NB4 (cell line): Measurements from ENCODE around the gene MLXIP.
A peak's percentile ranks its signal among the peaks of the same experiment; 100 is the strongest.

Experiments used
- DNase-seq: peaks from one replicate; pipeline ENCODE4 v3.0.0; 2010; ENCODE audit warnings: low read depth
- H3K4me3 ChIP-seq: one replicate; pipeline ENCODE4 v1.5.1; 2011; ENCODE audit warnings: mild to moderate bottlenecking, low read depth, low read length, moderate library complexity
- MAX ChIP-seq: IDR thresholded peaks from 2 replicates; pipeline ENCODE4 v1.6.1; 2011; ENCODE audit warnings: low read depth, low read length
- MYC ChIP-seq: IDR thresholded peaks from 2 replicates; pipeline ENCODE4 v1.6.1; 2011; ENCODE audit warnings: low read depth, low read length
- POLR2A ChIP-seq: IDR thresholded peaks from 2 replicates; pipeline ENCODE4 v1.6.1; 2011; ENCODE audit warnings: mild to moderate bottlenecking; ENCODE audit not compliant: insufficient read length; ENCODE audit errors: extremely low read depth
- TF ChIP-seq, protein P1 (sequence below): IDR thresholded peaks from one replicate; pipeline ENCODE4 v1.5.1; 2012; ENCODE audit warnings: low read depth, low read length

The MLXIP gene

DNA sequence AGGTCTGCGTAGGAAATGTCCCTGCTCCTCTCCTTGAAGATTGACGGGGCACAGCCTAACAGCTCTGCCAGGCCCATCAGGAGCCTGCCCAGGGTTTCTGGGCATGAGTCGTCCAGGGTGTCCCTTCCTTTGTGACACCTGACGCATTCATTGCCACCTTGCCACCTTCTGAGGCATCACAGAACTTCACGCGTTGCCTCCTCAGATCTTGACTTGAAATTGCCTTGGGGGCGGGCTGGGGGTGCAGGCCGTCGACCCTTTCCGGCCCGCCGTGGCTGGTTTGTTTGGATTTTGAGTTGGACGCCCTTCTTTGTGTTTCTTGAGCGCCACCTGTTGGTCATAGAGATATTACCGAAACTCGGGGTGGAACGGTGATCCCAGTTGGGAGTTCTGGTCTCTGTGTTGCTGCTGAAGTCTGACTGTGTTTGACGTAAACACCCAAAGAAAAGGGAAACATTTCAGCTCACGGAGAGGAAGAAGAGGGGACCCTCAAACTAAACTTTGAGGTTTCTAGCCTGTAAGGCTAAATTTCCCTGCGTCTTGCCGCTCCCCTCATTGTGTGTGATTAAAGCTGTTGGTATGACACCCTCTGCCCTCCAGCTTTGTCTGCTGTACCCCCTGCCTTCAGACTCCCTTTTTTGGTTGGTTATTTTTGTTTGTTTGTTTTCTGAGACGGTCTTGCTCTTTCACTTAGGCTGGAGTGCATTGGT, 44.6 kb downstream of the MLXIP start:
- TF ChIP-seq MAX (no peak), POLR2A (no peak), MYC (no peak)
- TF ChIP-seq, protein P1, sequence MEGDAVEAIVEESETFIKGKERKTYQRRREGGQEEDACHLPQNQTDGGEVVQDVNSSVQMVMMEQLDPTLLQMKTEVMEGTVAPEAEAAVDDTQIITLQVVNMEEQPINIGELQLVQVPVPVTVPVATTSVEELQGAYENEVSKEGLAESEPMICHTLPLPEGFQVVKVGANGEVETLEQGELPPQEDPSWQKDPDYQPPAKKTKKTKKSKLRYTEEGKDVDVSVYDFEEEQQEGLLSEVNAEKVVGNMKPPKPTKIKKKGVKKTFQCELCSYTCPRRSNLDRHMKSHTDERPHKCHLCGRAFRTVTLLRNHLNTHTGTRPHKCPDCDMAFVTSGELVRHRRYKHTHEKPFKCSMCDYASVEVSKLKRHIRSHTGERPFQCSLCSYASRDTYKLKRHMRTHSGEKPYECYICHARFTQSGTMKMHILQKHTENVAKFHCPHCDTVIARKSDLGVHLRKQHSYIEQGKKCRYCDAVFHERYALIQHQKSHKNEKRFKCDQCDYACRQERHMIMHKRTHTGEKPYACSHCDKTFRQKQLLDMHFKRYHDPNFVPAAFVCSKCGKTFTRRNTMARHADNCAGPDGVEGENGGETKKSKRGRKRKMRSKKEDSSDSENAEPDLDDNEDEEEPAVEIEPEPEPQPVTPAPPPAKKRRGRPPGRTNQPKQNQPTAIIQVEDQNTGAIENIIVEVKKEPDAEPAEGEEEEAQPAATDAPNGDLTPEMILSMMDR, result peak; percentile 82
- H3K4me3 ChIP-seq, result no peak overlapping the region
- DNase-seq, result peak; percentile 79

DNA sequence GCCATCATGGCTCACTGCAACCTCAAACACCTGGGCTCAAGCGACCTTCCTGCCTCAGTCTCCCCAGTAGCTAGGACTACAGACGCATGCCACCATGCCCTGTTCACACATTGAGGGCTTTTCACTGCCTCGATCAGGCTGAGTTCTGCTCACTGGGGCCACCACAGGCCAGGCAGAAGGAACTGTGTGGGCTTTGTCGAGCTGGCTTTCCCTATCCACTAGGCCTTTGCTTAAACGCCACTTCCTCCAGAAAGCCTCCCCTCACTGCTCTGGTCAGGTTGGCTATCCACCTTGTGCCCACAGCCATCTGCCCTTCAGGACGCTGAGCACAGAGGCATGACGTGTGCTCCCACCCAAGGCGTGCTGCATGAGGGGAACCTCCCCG, 45.2 kb downstream of the MLXIP start:
- no peak for DNase-seq
- no peak overlapping the region for H3K4me3 ChIP-seq
- no peak for TF ChIP-seq MAX
- TF ChIP-seq, protein P1, result no peak
- no peak for TF ChIP-seq MYC
- no peak for TF ChIP-seq POLR2A

- H3K4me3 ChIP-seq, result no peak overlapping the region
- TF ChIP-seq MAX (no peak), MYC (no peak), POLR2A (no peak)
- TF ChIP-seq, protein P1, result no peak
- DNase-seq, result no peak
Observed at GRCh38 chr12:122124370-122124769, 45.8 kb downstream of the MLXIP start.

GRCh38 chr12:122125452-122126341, 47.1 kb downstream of the MLXIP start:
- no peak for DNase-seq
- TF ChIP-seq POLR2A (no peak), MAX (no peak), MYC (no peak)
- TF ChIP-seq, protein P1, result no peak
- H3K4me3 ChIP-seq, result no peak overlapping the region

DNA sequence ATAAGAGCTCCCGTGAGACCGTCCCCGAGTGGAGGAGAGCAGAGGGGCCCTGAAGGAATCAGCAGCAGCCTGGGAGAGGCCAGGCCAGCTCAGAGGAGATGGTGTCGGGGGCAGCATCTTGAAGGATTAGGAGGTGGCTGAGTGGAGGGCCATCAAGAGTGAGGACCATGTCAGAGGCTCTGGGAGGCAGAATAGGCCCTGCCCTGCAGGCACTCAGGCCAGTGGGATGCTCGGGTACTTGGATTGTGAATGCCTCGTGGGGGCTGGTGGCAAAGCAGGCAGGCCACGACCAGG, 47.7 kb downstream of the MLXIP start:
- DNase-seq, result no peak
- TF ChIP-seq MYC, result no peak
- no peak for TF ChIP-seq MAX
- TF ChIP-seq, protein P1, result no peak
- TF ChIP-seq POLR2A, result no peak
- no peak overlapping the region for H3K4me3 ChIP-seq
